Right cardiac atrium (tissue), 5 donors: ENCODE results near the gene RARA. TPM values are rescaled to one million over a fixed set of nuclear protein-coding genes. Genes with fewer than 3 reads are reported as not detected.

ENCODE experiments used
- ATAC-seq, 2 donors: fragments of 200-7000 bp; cut with Tn5 transposase; one replicate each; pipeline versions ENCODE4 v1.8.0 to v1.9.1; 2020; ENCODE audit warnings: moderate library complexity in 2 of 2, mild to moderate bottlenecking in 1 of 2
- DNase-seq, 3 donors: peaks; one replicate each; pipeline ENCODE4 v3.0.0-alpha.2; 2020
- H3K27ac ChIP-seq: one replicate; pipeline ENCODE4 v1.5.1; 2013; ENCODE audit warnings: mild to moderate bottlenecking, low read length, control low read depth, moderate library complexity
- H3K27me3 ChIP-seq: one replicate; pipeline ENCODE4 v1.6.1; 2013; ENCODE audit not compliant: control insufficient read depth, insufficient read depth
- H3K4me1 ChIP-seq: one replicate; pipeline ENCODE4 v1.6.1; 2013; ENCODE audit warnings: low read length; ENCODE audit not compliant: control insufficient read depth, insufficient read depth
- H3K4me3 ChIP-seq: one replicate; pipeline ENCODE4 v1.5.1; 2013; ENCODE audit warnings: low read length, control low read depth
- H3K9me3 ChIP-seq: one replicate; pipeline ENCODE4 v1.6.1; 2013; ENCODE audit warnings: low read length; ENCODE audit not compliant: control insufficient read depth
- WGBS: extraction: QIAGEN DNeasy Blood & Tissue Kit; methylation state at CpG from one replicate; pipeline ENCODE4 v1.1.7; 2013; 5-methylcytosine and 5-hydroxymethylcytosine counted together
- intact Hi-C, 4 donors: fragments of 100-400 bp; cut with DNase I; formaldehyde crosslinking; loops; one replicate each; pipeline versions ENCODE4 v1.11.0 to v1.14.0; 2022 to 2023
- polyA plus RNA-seq: library from polyadenylated mRNA; stranded (reverse); fragments of 200-250 nt; gene quantifications from one replicate; pipeline ENCODE4 v1.2.3, GENCODE V29; 2013
- total RNA-seq, 4 donors: library from RNA; stranded (reverse); fragmentation: NEBNext Ultra II Directional; extraction: Animal tissue kit (Norgen Biotek cat#: 25700); gene quantifications; one replicate each; pipeline ENCODE4 v1.2.1, GENCODE V29; 2021
- donor health status: healthy with polysubstance abuse.
- donor health status: DM: no; HTN: yes; CAD: no.
- donor health status: DM: no; HTN: no; CAD: no.
- donor health status: DM: no; HTN: yes; CAD: no; lungs with severe emphysema.
- donor health status: DM: yes; HTN: yes; CAD: no.

Gene RARA
- total and polyA plus RNA-seq, 5 donors, result 26.2 to 39.0 (median 28.3) TPM

GRCh38 chr17:40316571-40317344, 7.8 kb downstream of the RARA start:
- peak; percentile 73 to 89 (median 88) for DNase-seq
- peak; percentile 12 to 24 for ATAC-seq
- intact Hi-C loops, result no loop called here
- Histone ChIP-seq H3K4me3 (peak overlapping the region; percentile 41), H3K9me3 (no peaks in the 10 kb centered on the region), H3K27ac (peak overlapping the region; percentile 97), H3K27me3 (no peaks in the 10 kb centered on the region), H3K4me1 (peaks cover 49% of the 10 kb centered on the region)
- WGBS, result 13% methylated on average over 38 of the region's 38 CpGs

GRCh38 chr17:40317345-40317873, 8.4 kb downstream of the RARA start:
- intact Hi-C loops, result no loop called here
- peaks cover 44% of the 10 kb centered on the region for H3K4me1 ChIP-seq
- ATAC-seq (peak; percentile 4 to 32), DNase-seq (peak; percentile 69 to 84 (median 80))
- H3K9me3 ChIP-seq, result no peaks in the 10 kb centered on the region
- WGBS, result 3% methylated on average over 6 of the region's 6 CpGs
- H3K4me3 ChIP-seq, result peak overlapping the region; percentile 41
- no peaks in the 10 kb centered on the region for H3K27me3 ChIP-seq
- H3K27ac ChIP-seq, result peak overlapping the region; percentile 97

DNA sequence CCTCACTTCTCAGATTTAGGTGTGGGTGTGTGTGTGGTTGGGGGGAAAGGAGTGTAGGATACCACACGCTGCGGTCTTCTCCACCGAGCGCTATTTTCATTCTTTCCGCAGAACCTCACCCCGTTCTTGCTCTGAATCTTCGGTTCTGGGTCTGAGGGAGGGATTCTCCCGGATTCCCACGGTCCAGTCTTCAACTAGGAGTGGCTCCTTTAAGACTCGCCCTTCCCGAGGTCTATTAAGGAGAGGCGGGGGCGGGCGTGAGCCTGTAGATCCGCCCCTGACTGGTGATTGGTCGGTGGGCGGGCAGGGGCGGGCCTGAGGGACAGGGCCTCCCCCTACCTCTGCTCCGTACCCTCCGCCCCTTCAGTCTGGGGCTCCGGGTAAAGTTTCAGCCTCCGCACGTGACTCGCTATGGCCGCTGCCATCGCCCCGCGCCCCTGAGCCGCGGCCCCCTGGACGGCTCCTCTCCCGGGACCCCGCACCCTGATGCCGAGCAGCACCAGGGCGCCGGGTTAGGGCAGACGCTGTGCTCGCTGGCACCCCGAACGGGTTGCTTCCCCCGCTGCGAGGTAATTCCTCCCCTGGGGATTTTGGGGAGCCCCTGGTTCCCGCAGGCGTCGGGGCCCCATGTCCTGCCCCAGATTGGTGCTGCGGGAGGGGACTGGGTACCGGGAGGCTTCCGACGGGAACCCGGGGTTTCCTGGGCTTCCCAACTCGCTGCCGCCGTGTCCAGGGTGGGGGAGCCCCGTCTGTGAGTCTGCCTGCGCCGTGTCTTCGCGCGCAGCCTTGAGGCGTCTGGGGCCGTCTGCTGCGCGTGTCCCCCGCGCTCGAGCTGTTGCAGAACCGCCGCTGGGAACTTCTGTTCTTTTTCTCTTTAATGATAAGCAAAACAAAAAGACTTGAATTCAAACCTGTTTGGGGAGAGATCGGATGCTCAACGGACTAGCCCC, 9.2 kb downstream of the RARA start:
- peak overlapping the region; percentile 97 for H3K27ac ChIP-seq
- peaks cover 41% of the 10 kb centered on the region for H3K4me1 ChIP-seq
- intact Hi-C loops, result no loop called here
- peak; percentile 96 to 99 (median 98) for DNase-seq
- under 1% methylated on average over 70 of the region's 70 CpGs for WGBS
- peak; percentile 92 to 93 for ATAC-seq
- peak overlapping the region; percentile 70 for H3K4me3 ChIP-seq
- H3K27me3 ChIP-seq, result no peaks in the 10 kb centered on the region
- H3K9me3 ChIP-seq, result no peaks in the 10 kb centered on the region

GRCh38 chr17:40318830-40319391, 9.9 kb downstream of the RARA start:
- DNase-seq, result peak in 1 of 3 donors; percentile 67
- peak overlapping the region; percentile 92 for H3K27ac ChIP-seq
- WGBS, result 2% methylated on average over 13 of the region's 13 CpGs
- intact Hi-C loops, result no loop called here
- H3K27me3 ChIP-seq, result no peaks in the 10 kb centered on the region
- no peaks in the 10 kb centered on the region for H3K9me3 ChIP-seq
- H3K4me3 ChIP-seq, result peak overlapping the region; percentile 70
- no peak for ATAC-seq
- H3K4me1 ChIP-seq, result peaks cover 41% of the 10 kb centered on the region

DNA sequence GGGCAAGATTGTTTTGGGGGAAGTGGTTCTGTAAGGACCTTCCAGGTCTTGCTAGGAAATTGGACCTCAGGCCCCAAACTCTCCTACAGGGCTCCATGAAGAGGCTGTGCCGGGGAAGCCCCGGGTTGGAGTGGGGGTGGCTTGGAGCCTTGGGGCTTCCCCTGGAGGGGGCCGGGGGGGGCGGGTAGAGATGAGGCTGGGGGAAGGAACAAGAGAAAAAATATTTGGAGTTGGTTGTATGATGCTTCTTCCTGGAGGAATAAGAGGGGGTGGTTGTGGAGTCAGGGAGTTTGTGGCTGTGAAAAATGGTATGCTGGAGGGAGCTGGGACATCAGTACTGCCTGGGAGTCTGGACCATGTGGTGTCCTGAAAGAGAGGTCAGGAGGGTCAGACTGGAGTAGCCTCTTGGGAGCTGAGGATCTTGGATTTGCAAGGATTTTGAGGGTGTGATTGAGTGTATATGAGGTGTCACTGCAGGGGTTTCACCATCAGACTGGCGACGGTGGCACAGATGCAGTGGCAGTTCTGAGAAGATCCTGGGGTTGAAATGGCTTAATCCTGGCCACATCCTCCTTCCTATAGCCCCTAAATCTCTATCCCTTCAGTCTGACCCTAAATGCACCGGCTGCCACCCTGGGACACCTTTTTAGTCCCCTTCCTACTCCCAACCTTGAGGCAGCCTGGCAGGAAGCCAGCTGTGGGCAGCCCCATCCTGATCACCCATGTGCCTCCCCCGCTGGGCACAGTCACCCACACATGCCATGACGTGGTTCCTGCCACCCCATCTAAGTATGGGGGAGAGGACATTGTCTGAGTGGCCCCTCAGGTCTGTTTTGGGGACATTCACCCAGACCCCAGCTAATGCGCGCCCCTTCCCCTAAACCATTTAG, 10.9 kb downstream of the RARA start:
- peak overlapping the region; percentile 92 for H3K27ac ChIP-seq
- DNase-seq, result peak; percentile 53 to 87 (median 77)
- no peak for ATAC-seq
- intact Hi-C loops, result no loop called here
- H3K9me3 ChIP-seq, result no peaks in the 10 kb centered on the region
- WGBS, result 45% methylated on average over 11 of the region's 11 CpGs
- H3K4me3 ChIP-seq, result peak overlapping the region; percentile 70
- H3K27me3 ChIP-seq, result no peaks in the 10 kb centered on the region
- peaks cover 45% of the 10 kb centered on the region for H3K4me1 ChIP-seq

- WGBS, result 12% methylated on average over 19 of the region's 19 CpGs
- peak; percentile 85 to 94 (median 91) for DNase-seq
- Histone ChIP-seq H3K9me3 (no peaks in the 10 kb centered on the region), H3K4me3 (no peak overlapping the region), H3K27me3 (no peaks in the 10 kb centered on the region), H3K4me1 (peaks cover 46% of the 10 kb centered on the region), H3K27ac (peak overlapping the region; percentile 92)
- intact Hi-C loops, result no loop called here
- peak; percentile 24 to 30 for ATAC-seq
Measured at GRCh38 chr17:40320756-40321523, 12.0 kb downstream of the RARA start.

- DNase-seq, result no peak
- H3K4me3 ChIP-seq, result peak overlapping the region; percentile 7
- no peaks in the 10 kb centered on the region for H3K9me3 ChIP-seq
- no peak for ATAC-seq
- no peaks in the 10 kb centered on the region for H3K27me3 ChIP-seq
- intact Hi-C loops, result no loop called here
- 25% methylated on average over 4 of the region's 4 CpGs for WGBS
- H3K4me1 ChIP-seq, result peaks cover 49% of the 10 kb centered on the region
- H3K27ac ChIP-seq, result peak overlapping the region; percentile 92
Measured at GRCh38 chr17:40321524-40321929, 12.5 kb downstream of the RARA start.

GRCh38 chr17:40321961-40322357, 13.0 kb downstream of the RARA start:
- peak in 1 of 2 donors; percentile 2 for ATAC-seq
- under 1% methylated on average over 4 of the region's 4 CpGs for WGBS

DNA sequence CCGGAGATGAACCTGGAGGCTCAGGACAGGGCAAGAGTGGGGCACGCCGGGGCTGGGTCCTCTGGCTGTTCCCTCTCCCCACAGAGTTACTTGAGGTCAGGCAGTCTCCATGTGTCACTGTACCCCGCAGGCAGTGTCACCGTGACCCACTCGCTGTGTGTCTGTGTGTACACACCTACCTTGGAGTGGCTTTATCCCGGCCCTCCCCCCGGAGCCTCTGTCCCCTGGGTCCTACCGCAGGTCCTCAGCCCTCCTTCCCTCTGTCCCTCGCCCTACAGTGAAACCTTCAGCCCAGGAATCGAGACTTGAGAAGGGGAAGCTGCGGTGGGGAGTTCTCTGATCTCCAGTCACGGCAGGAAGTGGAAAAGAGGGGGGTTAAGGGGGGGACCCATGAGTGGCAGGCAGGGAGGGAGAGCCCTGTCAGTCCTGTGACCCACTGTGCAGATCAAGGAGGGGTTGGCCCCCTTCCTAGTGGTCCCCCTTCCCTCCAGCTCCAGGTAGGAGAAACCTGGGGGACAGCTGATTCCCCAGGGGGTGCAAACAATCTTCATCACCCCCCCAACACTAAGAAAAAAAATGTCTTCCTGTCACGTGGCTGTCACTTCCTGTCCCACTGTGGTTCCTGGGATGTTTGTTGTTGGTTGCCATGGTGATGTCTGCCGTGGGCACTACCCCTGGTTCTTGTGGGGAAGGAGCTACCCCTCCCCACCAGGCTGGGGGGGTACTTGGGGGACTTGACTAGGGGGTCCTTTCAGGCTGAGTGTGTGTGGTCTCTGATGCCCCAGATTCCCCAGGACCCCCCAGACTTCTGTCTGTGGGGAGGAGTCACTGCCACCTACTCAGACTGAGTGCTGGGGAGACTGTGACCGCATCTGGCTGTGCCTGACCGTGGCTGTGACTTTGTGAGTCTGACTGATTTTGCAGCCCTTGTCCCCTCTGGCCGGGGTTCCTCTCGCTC, 13.7 kb downstream of the RARA start:
- Histone ChIP-seq H3K9me3 (no peaks in the 10 kb centered on the region), H3K4me1 (peaks cover 56% of the 10 kb centered on the region), H3K27ac (peak overlapping the region; percentile 92), H3K27me3 (no peaks in the 10 kb centered on the region), H3K4me3 (peak overlapping the region; percentile 26)
- ATAC-seq (peak; percentile 14 to 38), DNase-seq (peak; percentile 84 to 89 (median 88))
- WGBS, result 5% methylated on average over 19 of the region's 19 CpGs
- intact Hi-C loops, result no loop called here

More at GRCh38 chr17:40321961-40322357, 13.0 kb downstream of the RARA start:
- Histone ChIP-seq H3K4me3 (peak overlapping the region; percentile 26), H3K4me1 (peaks cover 52% of the 10 kb centered on the region), H3K27me3 (no peaks in the 10 kb centered on the region), H3K9me3 (no peaks in the 10 kb centered on the region), H3K27ac (peak overlapping the region; percentile 92)
- DNase-seq, result peak; percentile 71 to 88 (median 86)
- intact Hi-C loops, result no loop called here
